HEK293T (cell line): ENCODE measurements around the gene ATP8B1.

Experiments used
- ARNT ChIP-seq: fragments of 450-650 bp; IDR thresholded peaks from 2 replicates; pipeline ENCODE4 v1.6.1; 2017; ENCODE audit warnings: mild to moderate bottlenecking
- BHLHE40 ChIP-seq: fragments of 450-650 bp; IDR thresholded peaks from 2 replicates; pipeline ENCODE4 v1.6.1; 2016; ENCODE audit warnings: mild to moderate bottlenecking, moderate library complexity, borderline replicate concordance
- ELF4 ChIP-seq: fragments of 450-650 bp; IDR thresholded peaks from 2 replicates; pipeline ENCODE4 v1.6.1; 2017; ENCODE audit warnings: antibody characterized with exemption
- FOXM1 ChIP-seq: fragments of 450-650 bp; IDR thresholded peaks from 2 replicates; pipeline ENCODE4 v1.6.1; 2017; ENCODE audit warnings: mild to moderate bottlenecking, borderline replicate concordance
- LEF1 ChIP-seq: fragments of 450-650 bp; IDR thresholded peaks from 2 replicates; pipeline ENCODE4 v1.6.1; 2017; ENCODE audit warnings: mild to moderate bottlenecking, borderline replicate concordance
- SP1 ChIP-seq: fragments of 450-650 bp; IDR thresholded peaks from 2 replicates; pipeline ENCODE4 v1.6.1; 2017
- SUZ12 ChIP-seq: fragments of 450-650 bp; IDR thresholded peaks from 2 replicates; pipeline ENCODE4 v1.6.1; 2016; ENCODE audit warnings: mild to moderate bottlenecking

DNA sequence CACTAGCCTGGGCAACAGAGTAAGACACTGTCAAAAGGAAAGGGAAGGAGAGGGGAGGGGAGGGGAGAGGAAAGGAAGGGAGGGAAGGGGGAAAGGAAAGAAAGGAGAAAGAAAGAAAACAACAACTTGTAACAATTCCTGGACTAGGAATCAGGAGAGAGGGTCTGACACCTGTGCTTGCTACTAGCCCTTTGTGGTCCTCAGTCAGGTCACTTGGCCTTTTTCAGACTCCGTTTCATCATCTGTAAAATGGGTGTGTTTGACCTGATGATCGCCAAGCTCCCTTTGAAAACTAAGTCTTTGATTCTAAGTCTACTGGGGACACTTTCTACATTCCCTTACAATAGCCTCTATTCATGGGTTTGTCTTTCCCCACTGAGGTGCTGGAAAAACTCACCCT lies 11.4 kb upstream of the ATP8B1 start:
- no peak for TF ChIP-seq ARNT
- no peak for TF ChIP-seq BHLHE40
- no peak for TF ChIP-seq SP1
- TF ChIP-seq LEF1: no peak
- TF ChIP-seq ELF4: no peak
- TF ChIP-seq SUZ12: no peak
- TF ChIP-seq FOXM1: no peak
